ENCODE data around the gene CDK19.

Gene CDK19

GRCh38 chr6:110681543-110682459 is 133.5 kb downstream of the CDK19 start:
- H3K4me3 ChIP-seq (ENCODE audit: low read depth, low read length): no peak overlapping the region
- no peak for TF ChIP-seq CTCF (IDR thresholded peaks at IDR 0.05; ENCODE audit: borderline replicate concordance, insufficient read depth, low read depth, low read length)

- H3K4me3 ChIP-seq (ENCODE audit: low read depth, low read length): no peak overlapping the region
- TF ChIP-seq CTCF (IDR thresholded peaks at IDR 0.05; ENCODE audit: borderline replicate concordance, insufficient read depth, low read depth, low read length): no peak
These were observed 138.9 kb downstream of the CDK19 start for GRCh38 chr6:110676396-110676795.

- no peak for TF ChIP-seq CTCF (IDR thresholded peaks at IDR 0.05; ENCODE audit: borderline replicate concordance, insufficient read depth, low read depth, low read length)
- H3K4me3 ChIP-seq (ENCODE audit: low read depth, low read length): no peak overlapping the region
These were observed 141.2 kb downstream of the CDK19 start for GRCh38 chr6:110674096-110674495.

GRCh38 chr6:110672122-110672521 is 143.1 kb downstream of the CDK19 start:
- no peak overlapping the region for H3K4me3 ChIP-seq (ENCODE audit: low read depth, low read length)
- TF ChIP-seq CTCF (IDR thresholded peaks at IDR 0.05; ENCODE audit: borderline replicate concordance, insufficient read depth, low read depth, low read length): no peak

- TF ChIP-seq CTCF (IDR thresholded peaks at IDR 0.05; ENCODE audit: borderline replicate concordance, insufficient read depth, low read depth, low read length): no peak
These were observed 143.8 kb downstream of the CDK19 start for GRCh38 chr6:110671447-110671846.

GRCh38 chr6:110665600-110665999 is 149.7 kb downstream of the CDK19 start:
- no peak overlapping the region for H3K4me3 ChIP-seq (ENCODE audit: low read depth, low read length)
- TF ChIP-seq CTCF (IDR thresholded peaks at IDR 0.05; ENCODE audit: borderline replicate concordance, insufficient read depth, low read depth, low read length): no peak

More at GRCh38 chr6:110671447-110671846, 143.8 kb downstream of the CDK19 start:
- no peak overlapping the region for H3K4me3 ChIP-seq (ENCODE audit: low read depth, low read length)

- no peak for TF ChIP-seq CTCF (IDR thresholded peaks at IDR 0.05; ENCODE audit: borderline replicate concordance, insufficient read depth, low read depth, low read length)
- H3K4me3 ChIP-seq (ENCODE audit: low read depth, low read length): no peak overlapping the region
These were observed 150.3 kb downstream of the CDK19 start for GRCh38 chr6:110664933-110665332.
